Muscle layer of colon (tissue), 2 donors: ENCODE measurements around the gene CCDC38.
"Not testable (repeated sequence)": the region's sequence is repeated elsewhere in the genome, so short reads cannot be mapped to it uniquely, and the experiment has no call there.

ENCODE experiments used
- H3K27ac ChIP-seq: one replicate; pipeline ENCODE4 v1.7.0; 2013; ENCODE audit warnings: low read depth, mild to moderate bottlenecking, low read length, moderate library complexity
- H3K27me3 ChIP-seq, 2 donors: one replicate each; pipeline ENCODE4 v1.7.0; 2013; ENCODE audit warnings: low read length in 2 of 2, mild to moderate bottlenecking in 2 of 2; ENCODE audit not compliant: insufficient read depth in 2 of 2, control insufficient read depth in 1 of 2
- H3K36me3 ChIP-seq: one replicate; pipeline ENCODE4 v1.7.0; 2013; ENCODE audit warnings: mild to moderate bottlenecking, low read length; ENCODE audit not compliant: insufficient read depth
- H3K4me1 ChIP-seq: one replicate; pipeline ENCODE4 v1.7.0; 2013; ENCODE audit warnings: mild to moderate bottlenecking, low read length; ENCODE audit not compliant: insufficient read depth
- H3K4me3 ChIP-seq, 2 donors: one replicate each; pipeline ENCODE4 v1.7.0; 2013; ENCODE audit warnings: low read length in 2 of 2, low read depth in 1 of 2, mild to moderate bottlenecking in 1 of 2, moderate library complexity in 1 of 2
- H3K9ac ChIP-seq: one replicate; pipeline ENCODE4 v1.7.0; 2013; ENCODE audit warnings: low read length
- H3K9me3 ChIP-seq: one replicate; pipeline ENCODE4 v1.7.0; 2013; ENCODE audit warnings: mild to moderate bottlenecking, low read length
- donor health status: abdominal sarcoma.
- donor health status: Adenocarcinoma of cecum.

CCDC38 gene

GRCh38 chr12:95977764-95978305 lies 35.4 kb upstream of the CCDC38 start:
- H3K4me3 ChIP-seq, result no peak overlapping the region
- H3K9ac ChIP-seq, result no peak overlapping the region
- H3K36me3 ChIP-seq, result no peaks in the 10 kb centered on the region
- no peaks in the 10 kb centered on the region for H3K9me3 ChIP-seq
- no peak overlapping the region for H3K27ac ChIP-seq
- no peaks in the 10 kb centered on the region for H3K4me1 ChIP-seq
- H3K27me3 ChIP-seq, result no peaks in the 10 kb centered on the region

GRCh38 chr12:95976416-95976832 lies 34.0 kb upstream of the CCDC38 start:
- no peaks in the 10 kb centered on the region for H3K36me3 ChIP-seq
- no peak overlapping the region for H3K27ac ChIP-seq
- no peak overlapping the region for H3K4me3 ChIP-seq
- H3K4me1 ChIP-seq, result no peaks in the 10 kb centered on the region
- no peaks in the 10 kb centered on the region for H3K27me3 ChIP-seq
- no peaks in the 10 kb centered on the region for H3K9me3 ChIP-seq
- H3K9ac ChIP-seq, result no peak overlapping the region

DNA sequence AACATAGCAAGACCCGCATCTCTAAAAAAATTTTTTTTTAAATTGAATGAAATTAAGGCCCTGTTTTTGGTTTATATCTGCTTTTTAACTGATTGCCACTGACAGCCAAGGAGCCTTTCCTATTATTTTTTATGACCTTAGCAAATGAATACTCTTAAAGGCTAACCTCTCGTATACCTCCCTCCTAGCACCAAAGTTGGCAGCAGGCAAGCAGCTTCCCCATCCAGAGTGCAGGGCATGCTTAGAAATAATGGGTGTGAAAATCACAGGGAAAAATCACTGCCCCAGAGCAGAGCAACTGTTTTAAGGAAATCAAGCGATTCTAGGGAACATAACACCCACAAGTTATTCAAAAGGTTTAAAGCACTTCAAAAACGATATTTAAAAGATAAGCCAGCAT lies 33.1 kb upstream of the CCDC38 start:
- Histone ChIP-seq H3K4me1 (no peaks in the 10 kb centered on the region), H3K36me3 (no peaks in the 10 kb centered on the region), H3K27me3 (no peaks in the 10 kb centered on the region), H3K27ac (no peak overlapping the region), H3K9me3 (no peaks in the 10 kb centered on the region), H3K4me3 (no peak overlapping the region), H3K9ac (no peak overlapping the region)

GRCh38 chr12:95974358-95974757 lies 31.9 kb upstream of the CCDC38 start:
- Histone ChIP-seq H3K9ac (no peak overlapping the region), H3K4me1 (no peaks in the 10 kb centered on the region), H3K27me3 (no peaks in the 10 kb centered on the region), H3K4me3 (no peak overlapping the region), H3K9me3 (no peaks in the 10 kb centered on the region), H3K36me3 (no peaks in the 10 kb centered on the region), H3K27ac (no peak overlapping the region)

DNA sequence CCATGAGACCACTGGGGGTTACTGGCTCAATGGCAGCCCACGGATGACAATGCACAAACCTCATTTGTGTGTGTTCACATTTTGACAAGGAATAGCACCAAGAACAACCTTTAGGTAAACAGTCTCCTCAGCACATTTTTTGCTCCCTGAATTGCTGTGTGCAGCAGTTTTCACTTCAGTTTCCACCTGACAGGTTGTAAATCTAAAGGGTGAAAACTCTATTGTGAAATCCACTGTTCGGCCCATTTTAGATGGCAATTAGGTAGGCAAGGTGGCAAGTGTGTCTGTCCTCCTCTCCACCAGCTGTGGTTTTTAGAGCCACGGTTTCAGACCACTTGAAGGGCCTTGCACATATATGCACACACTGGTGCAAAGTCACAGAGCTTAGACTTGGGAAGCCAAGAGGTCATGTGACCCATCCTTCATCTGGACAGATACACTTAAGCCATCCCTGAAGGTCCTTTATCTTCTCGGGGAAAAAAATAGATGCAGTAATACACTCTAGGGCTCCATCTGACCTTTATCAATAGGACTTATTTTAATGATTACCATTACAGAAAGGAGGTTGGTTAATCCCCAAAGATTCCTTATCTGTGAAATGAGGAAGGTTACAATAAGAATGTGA lies 30.5 kb upstream of the CCDC38 start:
- H3K27ac ChIP-seq, result no peak overlapping the region
- no peaks in the 10 kb centered on the region for H3K9me3 ChIP-seq
- no peak overlapping the region for H3K9ac ChIP-seq
- no peaks in the 10 kb centered on the region for H3K4me1 ChIP-seq
- no peak overlapping the region for H3K4me3 ChIP-seq
- H3K27me3 ChIP-seq, result no peaks in the 10 kb centered on the region
- H3K36me3 ChIP-seq, result no peaks in the 10 kb centered on the region

DNA sequence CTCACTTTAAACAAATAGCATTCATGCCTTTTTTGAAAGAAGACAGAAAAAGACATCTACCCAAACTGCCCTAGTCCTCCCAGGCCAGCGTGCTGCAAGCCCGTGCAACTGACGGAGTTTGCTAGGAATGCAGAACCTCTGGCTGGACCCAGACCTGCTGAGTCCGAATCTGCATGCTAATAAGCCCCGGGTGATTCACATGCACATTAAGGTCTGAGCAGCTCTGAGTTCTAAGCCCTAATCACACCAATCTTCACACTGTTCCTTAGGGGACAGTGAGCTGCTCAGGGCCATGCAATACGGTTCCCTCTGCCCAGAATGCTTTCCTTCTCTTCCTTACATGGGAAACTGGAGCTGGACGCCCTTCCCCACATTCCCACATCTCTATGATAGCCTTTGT lies 28.5 kb upstream of the CCDC38 start:
- Histone ChIP-seq H3K9me3 (no peaks in the 10 kb centered on the region), H3K9ac (no peak overlapping the region), H3K27ac (no peak overlapping the region), H3K27me3 (no peaks in the 10 kb centered on the region), H3K4me3 (no peak overlapping the region), H3K36me3 (no peaks in the 10 kb centered on the region), H3K4me1 (no peaks in the 10 kb centered on the region)

GRCh38 chr12:95969116-95969515 lies 26.7 kb upstream of the CCDC38 start:
- not testable (repeated sequence) for H3K9me3 ChIP-seq, H3K4me1 ChIP-seq, H3K36me3 ChIP-seq, H3K9ac ChIP-seq, H3K4me3 ChIP-seq, H3K27ac ChIP-seq, H3K27me3 ChIP-seq

GRCh38 chr12:95967301-95967700 lies 24.9 kb upstream of the CCDC38 start:
- Histone ChIP-seq H3K36me3 (no peaks in the 10 kb centered on the region), H3K9me3 (no peaks in the 10 kb centered on the region), H3K4me3 (no peak overlapping the region), H3K9ac (no peak overlapping the region), H3K27me3 (no peaks in the 10 kb centered on the region), H3K4me1 (no peaks in the 10 kb centered on the region), H3K27ac (no peak overlapping the region)

GRCh38 chr12:95966287-95966870 lies 24.0 kb upstream of the CCDC38 start:
- no peaks in the 10 kb centered on the region for H3K4me1 ChIP-seq
- no peaks in the 10 kb centered on the region for H3K36me3 ChIP-seq
- no peak overlapping the region for H3K4me3 ChIP-seq
- no peak overlapping the region for H3K9ac ChIP-seq
- H3K27ac ChIP-seq, result no peak overlapping the region
- H3K27me3 ChIP-seq, result no peaks in the 10 kb centered on the region
- H3K9me3 ChIP-seq, result no peaks in the 10 kb centered on the region

DNA sequence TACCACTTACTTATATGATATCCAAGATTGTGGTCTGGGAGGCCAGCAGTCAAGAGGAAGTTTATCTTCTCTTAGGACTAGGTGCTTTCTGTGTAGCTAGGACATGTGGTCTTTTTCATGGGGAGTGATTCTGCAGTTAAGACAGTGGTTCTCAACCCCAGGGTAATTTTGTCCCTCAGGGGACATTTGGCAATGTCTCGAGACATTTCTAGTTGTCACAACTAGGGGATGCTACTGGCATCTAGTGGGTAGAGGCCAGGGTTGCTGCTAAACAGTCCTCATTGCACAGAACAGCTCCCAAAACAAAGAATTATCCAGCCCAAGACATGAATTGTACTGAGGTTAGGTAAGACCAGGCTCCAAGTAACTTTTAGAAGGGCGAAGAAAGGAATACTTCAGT lies 20.7 kb upstream of the CCDC38 start:
- no peaks in the 10 kb centered on the region for H3K4me1 ChIP-seq

DNA sequence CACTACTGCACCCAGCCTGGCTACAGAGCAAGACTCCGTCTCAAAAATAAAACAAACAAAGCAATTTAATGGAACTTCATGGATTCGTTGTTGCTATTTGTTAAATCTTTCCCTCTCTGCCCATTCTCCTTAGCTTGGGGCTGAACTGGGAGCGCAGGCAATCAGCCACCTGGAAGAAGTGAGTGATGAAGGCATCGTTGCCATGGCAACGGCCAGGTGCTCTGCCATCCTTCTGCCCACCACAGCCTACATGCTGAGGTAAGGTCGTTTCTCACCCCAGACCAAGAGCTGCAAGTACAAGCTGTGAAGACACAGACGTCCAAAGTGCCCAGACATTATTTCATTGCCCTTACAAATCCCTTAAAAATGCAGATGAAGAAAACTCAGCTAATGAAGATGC lies 19.8 kb upstream of the CCDC38 start:
- Histone ChIP-seq H3K27me3 (no peaks in the 10 kb centered on the region), H3K4me1 (no peaks in the 10 kb centered on the region), H3K9me3 (no peaks in the 10 kb centered on the region), H3K27ac (no peak overlapping the region), H3K9ac (no peak overlapping the region), H3K36me3 (no peaks in the 10 kb centered on the region), H3K4me3 (no peak overlapping the region)

More for the DNA sequence above, 20.7 kb upstream of the CCDC38 start:
- Histone ChIP-seq H3K4me3 (no peak overlapping the region), H3K27me3 (no peaks in the 10 kb centered on the region), H3K27ac (no peak overlapping the region), H3K36me3 (no peaks in the 10 kb centered on the region), H3K9me3 (no peaks in the 10 kb centered on the region), H3K9ac (no peak overlapping the region)

- Histone ChIP-seq H3K36me3 (no peaks in the 10 kb centered on the region), H3K27me3 (no peaks in the 10 kb centered on the region), H3K9ac (no peak overlapping the region), H3K27ac (no peak overlapping the region), H3K9me3 (no peaks in the 10 kb centered on the region), H3K4me3 (no peak overlapping the region), H3K4me1 (no peaks in the 10 kb centered on the region)
These were observed 17.8 kb upstream of the CCDC38 start for GRCh38 chr12:95960241-95960640.
